Body of pancreas (tissue), 4 donors: ENCODE results near the gene AGR2.

ENCODE experiments used
- POLR2A ChIP-seq, 3 donors: fragments of 450-650 bp; IDR thresholded peaks; one replicate each; pipeline ENCODE4 v1.6.1; 2016; ENCODE audit warnings: antibody characterized with exemption in 3 of 3, mild to moderate bottlenecking in 2 of 3
- TF ChIP-seq, protein P1 (sequence below), 7 experiments: fragments of 450-650 bp in 4 of 7; fragments of 200-600 bp in 3 of 7; sonication (generic) in 3 of 7; IDR thresholded peaks; one replicate each; pipeline ENCODE4 v1.5.1; 2016 to 2019; ENCODE audit warnings: antibody characterized with exemption in 7 of 7

GRCh38 chr7:16779051-16779450 is 25.7 kb downstream of the AGR2 start:
- TF ChIP-seq, protein P1, sequence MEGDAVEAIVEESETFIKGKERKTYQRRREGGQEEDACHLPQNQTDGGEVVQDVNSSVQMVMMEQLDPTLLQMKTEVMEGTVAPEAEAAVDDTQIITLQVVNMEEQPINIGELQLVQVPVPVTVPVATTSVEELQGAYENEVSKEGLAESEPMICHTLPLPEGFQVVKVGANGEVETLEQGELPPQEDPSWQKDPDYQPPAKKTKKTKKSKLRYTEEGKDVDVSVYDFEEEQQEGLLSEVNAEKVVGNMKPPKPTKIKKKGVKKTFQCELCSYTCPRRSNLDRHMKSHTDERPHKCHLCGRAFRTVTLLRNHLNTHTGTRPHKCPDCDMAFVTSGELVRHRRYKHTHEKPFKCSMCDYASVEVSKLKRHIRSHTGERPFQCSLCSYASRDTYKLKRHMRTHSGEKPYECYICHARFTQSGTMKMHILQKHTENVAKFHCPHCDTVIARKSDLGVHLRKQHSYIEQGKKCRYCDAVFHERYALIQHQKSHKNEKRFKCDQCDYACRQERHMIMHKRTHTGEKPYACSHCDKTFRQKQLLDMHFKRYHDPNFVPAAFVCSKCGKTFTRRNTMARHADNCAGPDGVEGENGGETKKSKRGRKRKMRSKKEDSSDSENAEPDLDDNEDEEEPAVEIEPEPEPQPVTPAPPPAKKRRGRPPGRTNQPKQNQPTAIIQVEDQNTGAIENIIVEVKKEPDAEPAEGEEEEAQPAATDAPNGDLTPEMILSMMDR (IDR thresholded peaks at IDR 0.05): no peak
- TF ChIP-seq POLR2A (IDR thresholded peaks at IDR 0.05): no peak
